ENCODE results near the gene PRELID3B. TPM values are rescaled to one million over a fixed set of nuclear protein-coding genes. Genes with fewer than 3 reads are reported as not detected.

Gene PRELID3B
- total and polyA plus RNA-seq, 2 of the 13 experiments (the other 11 are each of a cell fraction or from before 2014, with no cell fraction given) = 23.3 to 42.6 TPM

- TF ChIP-seq SOX13 (IDR thresholded peaks at IDR 0.05) = peak; percentile 47; the same call in 1 of the 2 replicates
- TF ChIP-seq SOX13 (CRISPR knock-in tag; conservative IDR thresholded peaks at IDR 0.05 in 1 of 2, IDR thresholded peaks at IDR 0.05 in 1 of 2) = peak in 1 of 2 experiments; percentile 44; a peak in 1 of 4 replicates
- TF ChIP-seq NCOR1 (IDR thresholded peaks at IDR 0.05; ENCODE audit: borderline replicate concordance, low read length) = 0 out of 2 replicates have a peak, but pooled peaks have one; percentile 9
- 0 out of 2 replicates have a peak, but pooled peaks have one; percentile 13 for TF ChIP-seq ZNF567 (CRISPR knock-in tag; IDR thresholded peaks at IDR 0.05; ENCODE audit: borderline replicate concordance)
- peak; percentile 30; the same call in 1 of the 2 replicates for TF ChIP-seq SALL1 (CRISPR knock-in tag; IDR thresholded peaks at IDR 0.05)
- TF ChIP-seq SOX5 (CRISPR knock-in tag; IDR thresholded peaks at IDR 0.05; ENCODE audit: borderline replicate concordance) = peak; percentile 32; the same call in 1 of the 2 replicates
- no peak for TF ChIP-seq THRA (CRISPR knock-in tag; IDR thresholded peaks at IDR 0.05; ENCODE audit: borderline replicate concordance)
- TF ChIP-seq ZBTB42 (CRISPR knock-in tag; IDR thresholded peaks at IDR 0.05) = 0 out of 2 replicates have a peak, but pooled peaks have one; percentile 26
- TF ChIP-seq ZNF331 (CRISPR knock-in tag; IDR thresholded peaks at IDR 0.05) = 0 out of 2 replicates have a peak, but pooled peaks have one; percentile 39
- TF ChIP-seq ZNF326 (CRISPR knock-in tag; IDR thresholded peaks at IDR 0.05; ENCODE audit: borderline replicate concordance) = peak; percentile 36; the same call in 1 of the 2 replicates
- no peak for TF ChIP-seq DDIT3 (CRISPR knock-in tag; IDR thresholded peaks at IDR 0.05)
- TF ChIP-seq ZNF501 (CRISPR knock-in tag; IDR thresholded peaks at IDR 0.05) = peak; percentile 50; the same call in 1 of the 2 replicates
- peak; percentile 40 for TF ChIP-seq RARA (CRISPR knock-in tag; IDR thresholded peaks at IDR 0.05)
- peak in 1 of 2 experiments; percentile 20; a peak in 1 of 4 replicates for TF ChIP-seq EP300 (IDR thresholded peaks at IDR 0.05; ENCODE audit: low read depth in 2 of 2, low read length in 2 of 2)
- no peak for TF ChIP-seq EP300 (CRISPR knock-in tag; IDR thresholded peaks at IDR 0.05; ENCODE audit: borderline replicate concordance)
- TF ChIP-seq POLR2AphosphoS5 (IDR thresholded peaks at IDR 0.05; ENCODE audit: low read depth, low read length) = peak; percentile 30; the same call in 1 of the 2 replicates
- TF ChIP-seq YY1 (IDR thresholded peaks at IDR 0.05; ENCODE audit: insufficient read depth, insufficient replicate concordance, low read depth, low read length) = no peak
- TF ChIP-seq CSRNP2 (CRISPR knock-in tag; conservative IDR thresholded peaks at IDR 0.05; ENCODE audit: low read depth) = no peak
- 0 out of 2 replicates have a peak, but pooled peaks have one; percentile 56 for TF ChIP-seq ZNF354B (CRISPR knock-in tag; IDR thresholded peaks at IDR 0.05)
- TF ChIP-seq HMGXB4 (CRISPR knock-in tag; IDR thresholded peaks at IDR 0.05; ENCODE audit: borderline replicate concordance in 1 of 2, low read depth in 1 of 2) = peak in 1 of 2 experiments; percentile 10; a peak in 1 of 4 replicates
- TF ChIP-seq FOXO1 (CRISPR knock-in tag; IDR thresholded peaks at IDR 0.05) = 0 out of 2 replicates have a peak, but pooled peaks have one; percentile 14
Measured at GRCh38 chr20:59016795-59017492, 25.6 kb downstream of the PRELID3B start (continued).

Measured in HepG2 (cell line).